ENCODE results near the gene SDK1.

- TF ChIP-seq CTCF (IDR thresholded peaks at IDR 0.05) (no peak), POLR2AphosphoS5 (IDR thresholded peaks at IDR 0.05; ENCODE audit: insufficient read depth in 1 of 2, low read depth in 1 of 2) (no peak), POLR2A (IDR thresholded peaks at IDR 0.05) (no peak)
These were observed 1.7 kb downstream of the SDK1 start for GRCh38 chr7:3302681-3303320.

Data from vagina (tissue), 2 donors.